ENCODE data around the gene UBQLN1. TPM values are rescaled to one million over a fixed set of nuclear protein-coding genes. Genes with fewer than 3 reads are reported as not detected.

UBQLN1 gene
- total RNA-seq, 1 donor from 2014 or later, result 45.9 TPM

GRCh38 chr9:83698976-83699585, 8.7 kb downstream of the UBQLN1 start:
- no peak for ATAC-seq
- DNase-seq (ENCODE audit: low spot score), result no peak

DNA sequence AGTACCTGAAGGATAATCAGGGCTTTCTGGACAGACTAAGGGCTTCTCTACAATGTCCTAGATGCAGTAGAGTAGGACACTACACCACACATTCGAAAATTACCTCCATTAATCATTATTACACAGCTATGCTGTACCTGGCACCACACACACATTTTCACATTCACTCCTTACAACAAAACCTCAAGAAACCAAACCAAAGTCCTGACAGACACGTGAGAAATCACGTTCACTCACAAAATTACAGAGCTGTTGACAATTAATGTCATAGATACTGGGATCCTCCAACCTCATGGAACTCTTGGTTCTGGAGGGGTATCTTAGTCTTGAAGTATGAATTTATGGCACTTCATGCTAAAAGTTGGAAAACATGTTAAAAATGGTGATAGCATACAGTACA, 16.3 kb downstream of the UBQLN1 start:
- no peak for ATAC-seq
- DNase-seq (ENCODE audit: low spot score), result no peak

- ATAC-seq, result no peak
- no peak for DNase-seq (ENCODE audit: low spot score)
Observed at GRCh38 chr9:83688921-83689320, 18.8 kb downstream of the UBQLN1 start.

DNA sequence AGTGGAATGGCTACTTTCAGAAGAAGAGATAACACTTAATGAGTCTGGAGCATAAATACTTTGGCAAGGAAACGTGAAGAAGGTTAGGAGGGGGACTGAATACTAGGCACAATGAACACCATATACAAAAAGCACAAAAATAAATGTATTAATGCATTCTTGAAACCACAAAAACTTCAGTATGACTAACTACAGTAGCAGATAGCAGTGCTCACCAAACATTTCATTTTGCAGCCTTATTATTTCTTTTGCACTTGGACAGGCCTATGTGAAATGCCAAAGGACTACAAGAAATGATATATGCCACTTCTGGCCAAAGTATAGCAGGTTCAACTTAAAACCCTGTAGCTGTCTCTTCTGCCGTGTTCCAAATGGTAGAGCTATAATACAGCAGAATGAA, 26.3 kb downstream of the UBQLN1 start:
- no peak for DNase-seq (ENCODE audit: low spot score)
- no peak for ATAC-seq

DNA sequence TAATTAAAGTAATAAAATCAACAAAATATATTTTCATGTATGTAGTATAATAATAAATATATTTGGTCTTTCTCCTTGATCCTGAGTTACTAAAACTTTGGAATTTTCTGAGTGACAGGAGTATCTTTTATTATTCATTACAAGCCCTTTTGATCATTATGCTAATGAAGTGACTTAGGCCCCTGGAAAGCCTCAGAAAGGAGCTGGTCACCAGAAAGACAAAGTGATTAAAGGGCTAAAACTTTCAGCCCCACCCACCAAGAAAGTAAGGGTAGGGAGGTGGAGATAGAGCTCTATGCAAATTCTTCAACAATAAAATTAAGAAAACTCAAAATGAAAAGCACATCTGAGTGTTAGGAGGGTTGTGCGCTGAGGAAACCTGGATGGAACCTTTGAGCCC, 27.5 kb downstream of the UBQLN1 start:
- DNase-seq (ENCODE audit: low spot score) (no peak), ATAC-seq (no peak)

DNA sequence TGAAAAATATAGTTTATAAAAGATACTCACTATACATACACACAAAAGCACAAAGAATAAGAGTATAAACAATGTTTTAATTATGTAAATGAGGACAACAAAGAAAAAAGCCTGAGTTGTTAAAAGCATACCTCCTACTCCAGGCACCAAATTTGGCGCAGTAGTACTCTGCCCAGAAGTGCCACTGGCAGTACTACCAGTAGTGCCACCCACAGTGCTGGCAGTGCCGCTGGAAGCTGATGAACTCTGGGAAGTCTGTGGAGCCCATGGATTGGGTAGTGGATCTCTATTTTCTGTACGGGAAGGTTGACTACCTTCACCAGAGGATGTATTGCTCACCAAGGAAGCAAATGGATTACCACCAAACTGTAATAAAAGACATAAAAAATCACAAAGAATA, 30.2 kb downstream of the UBQLN1 start:
- ATAC-seq (no peak), DNase-seq (ENCODE audit: low spot score) (no peak)

DNA sequence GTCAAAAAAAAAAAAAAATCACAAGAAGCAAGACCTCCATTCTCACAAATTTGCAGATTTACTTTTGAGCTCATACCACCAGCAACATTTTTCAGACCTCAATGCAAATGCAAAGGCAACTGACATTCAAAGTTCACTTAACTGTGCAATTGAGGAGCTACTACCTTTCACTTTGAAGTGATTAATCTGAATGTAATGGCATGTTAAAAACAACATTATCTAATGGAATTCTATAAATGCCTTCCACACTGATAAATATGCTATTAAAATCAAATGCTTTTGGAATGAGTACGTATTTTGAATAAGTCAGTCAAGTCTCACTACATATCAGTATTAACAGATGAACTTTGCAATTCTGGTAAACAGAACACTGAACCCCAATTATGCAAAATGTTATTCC, 32.3 kb downstream of the UBQLN1 start:
- ATAC-seq (no peak), DNase-seq (ENCODE audit: low spot score) (no peak)

DNA sequence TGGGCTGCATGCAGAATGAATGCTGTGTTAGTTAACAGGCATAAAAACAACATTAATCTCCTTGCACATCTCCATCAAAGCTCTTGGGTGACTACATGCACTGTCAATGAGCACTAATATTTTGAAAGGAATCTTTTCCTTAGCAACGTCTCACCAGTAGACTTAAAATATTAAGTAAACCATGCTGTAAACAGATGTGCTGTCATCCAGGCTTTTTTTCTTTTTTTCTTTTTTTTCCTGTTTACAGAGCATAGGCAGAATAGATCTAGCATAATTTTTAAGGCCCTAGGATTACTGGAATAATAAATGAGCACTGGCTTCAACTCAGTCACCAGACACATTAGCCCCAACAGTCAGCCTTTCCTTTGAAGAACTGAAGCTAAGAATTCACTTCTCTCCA, 36.3 kb downstream of the UBQLN1 start:
- no peak for ATAC-seq

GRCh38 chr9:83670381-83670780, 37.4 kb downstream of the UBQLN1 start:
- no peak for ATAC-seq

More for the DNA sequence above, 36.3 kb downstream of the UBQLN1 start:
- DNase-seq (ENCODE audit: low spot score), result no peak

DNA sequence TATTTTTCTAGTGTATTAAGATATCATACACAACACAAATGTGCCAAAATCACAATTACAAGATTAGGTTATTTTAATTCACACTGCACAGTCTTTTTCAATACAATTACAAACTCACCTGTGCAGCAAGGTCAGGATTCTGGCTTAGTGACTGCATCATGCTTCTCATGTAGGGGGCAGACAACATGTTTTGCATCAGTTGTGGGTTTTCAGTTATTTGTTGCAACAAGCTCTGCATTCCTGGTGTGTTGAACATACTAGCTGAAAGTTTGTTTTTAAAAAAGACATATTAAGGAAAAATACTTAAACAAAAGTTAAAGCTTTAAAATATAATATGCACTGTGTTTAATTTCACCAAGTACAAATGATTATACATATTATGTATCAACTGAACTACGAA, 38.7 kb downstream of the UBQLN1 start:
- ATAC-seq (no peak), DNase-seq (ENCODE audit: low spot score) (no peak)

More at GRCh38 chr9:83670381-83670780, 37.4 kb downstream of the UBQLN1 start:
- DNase-seq (ENCODE audit: low spot score), result no peak

- no peak for ATAC-seq
- DNase-seq (ENCODE audit: low spot score), result no peak
Observed at GRCh38 chr9:83665580-83666200, 42.1 kb downstream of the UBQLN1 start.

- no peak for DNase-seq (ENCODE audit: low spot score)
- no peak for ATAC-seq
Observed at GRCh38 chr9:83662933-83663332, 44.8 kb downstream of the UBQLN1 start.

- no peak for DNase-seq (ENCODE audit: low spot score)
Observed at GRCh38 chr9:83656952-83657351, 50.8 kb downstream of the UBQLN1 start.

GRCh38 chr9:83656032-83656680, 51.6 kb downstream of the UBQLN1 start:
- DNase-seq (ENCODE audit: low spot score) (no peak), ATAC-seq (no peak)

More at GRCh38 chr9:83656952-83657351, 50.8 kb downstream of the UBQLN1 start:
- ATAC-seq, result no peak

DNA sequence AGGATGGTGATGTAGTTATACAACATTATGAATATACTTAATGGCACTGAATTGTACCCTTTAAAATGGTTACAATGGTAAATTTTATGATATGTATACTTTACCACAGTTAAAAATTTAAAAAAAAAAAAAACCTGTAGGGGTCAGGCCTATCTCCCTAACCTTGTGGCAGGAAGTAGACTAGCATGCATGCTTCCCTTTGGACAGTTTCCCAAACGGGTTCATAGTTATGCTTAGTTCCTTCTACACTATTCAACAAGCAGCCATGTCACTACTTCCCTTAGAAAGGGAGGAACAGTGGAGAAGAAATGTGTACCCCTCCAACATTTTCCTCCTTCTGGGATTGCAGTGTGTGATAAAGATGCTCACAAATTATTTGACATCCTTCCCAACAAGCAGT, 52.3 kb downstream of the UBQLN1 start:
- DNase-seq (ENCODE audit: low spot score), result no peak
- peak; percentile 47 for ATAC-seq

GRCh38 chr9:83652433-83652832, 55.3 kb downstream of the UBQLN1 start:
- ATAC-seq, result no peak

DNA sequence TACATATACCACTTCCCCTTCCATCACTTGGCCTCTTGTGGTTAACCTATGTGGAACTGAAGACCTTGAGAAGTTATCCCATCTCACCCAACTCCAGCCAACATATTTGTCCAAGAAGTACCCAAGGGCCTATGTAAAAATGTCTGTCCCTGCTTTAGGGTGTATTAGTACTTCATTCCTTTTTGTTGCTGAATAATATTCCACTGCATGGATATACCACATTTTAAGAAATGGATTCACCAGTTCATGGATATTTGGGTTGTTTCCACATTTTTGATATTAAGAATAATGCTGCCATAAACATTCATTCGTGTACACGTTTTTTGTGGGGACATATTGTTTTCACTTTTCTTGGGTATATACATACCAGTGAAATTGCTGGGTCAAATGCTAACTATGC, 56.2 kb downstream of the UBQLN1 start:
- DNase-seq (ENCODE audit: low spot score), result no peak

More at GRCh38 chr9:83652433-83652832, 55.3 kb downstream of the UBQLN1 start:
- no peak for DNase-seq (ENCODE audit: low spot score)

DNA sequence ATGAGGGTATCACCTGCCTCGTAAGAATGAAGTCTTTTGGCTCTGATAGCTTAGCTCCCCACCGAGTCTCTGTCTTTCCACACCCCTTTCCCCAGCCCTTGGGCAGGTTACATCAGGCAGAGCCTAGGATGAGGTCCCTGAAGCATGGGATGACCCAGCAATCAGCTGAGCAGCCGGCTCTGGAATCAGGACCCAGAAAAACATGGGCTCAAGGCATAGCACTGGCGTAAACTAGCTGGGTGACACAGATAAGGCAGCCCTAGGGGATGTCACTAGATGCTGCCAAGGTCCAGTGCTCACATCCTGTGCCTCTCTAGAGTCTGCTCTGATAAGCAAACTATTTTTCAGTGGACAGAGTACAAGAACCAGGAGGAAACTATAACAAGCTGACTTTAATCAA, 58.2 kb downstream of the UBQLN1 start:
- DNase-seq (ENCODE audit: low spot score) (no peak), ATAC-seq (peak; percentile 45)

More for the DNA sequence above, 56.2 kb downstream of the UBQLN1 start:
- ATAC-seq, result no peak

DNA sequence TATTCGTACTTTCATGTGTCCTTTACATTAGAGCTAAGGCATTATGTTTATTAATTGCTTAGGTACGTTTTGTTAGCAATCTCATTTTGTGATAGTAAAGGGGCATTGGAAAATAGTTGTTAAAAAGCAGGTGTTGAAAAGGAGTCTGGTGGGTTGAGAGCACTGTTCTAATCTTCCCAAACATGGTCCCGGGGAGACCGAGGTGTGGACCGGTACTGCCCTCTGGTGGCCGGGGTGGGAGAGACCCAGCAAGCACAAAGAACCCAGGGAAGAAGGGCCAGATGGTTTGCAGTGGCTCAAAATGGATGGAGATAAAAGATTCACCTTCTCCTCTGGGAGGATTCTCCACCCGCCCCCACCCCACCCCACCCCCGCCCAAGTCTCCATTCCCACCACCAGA, 58.7 kb downstream of the UBQLN1 start:
- ATAC-seq, result peak; percentile 97
- DNase-seq (ENCODE audit: low spot score), result peak; percentile 77

- DNase-seq (ENCODE audit: low spot score) (no peak), ATAC-seq (no peak)
Observed at GRCh38 chr9:83646500-83647239, 61.1 kb downstream of the UBQLN1 start.

DNA sequence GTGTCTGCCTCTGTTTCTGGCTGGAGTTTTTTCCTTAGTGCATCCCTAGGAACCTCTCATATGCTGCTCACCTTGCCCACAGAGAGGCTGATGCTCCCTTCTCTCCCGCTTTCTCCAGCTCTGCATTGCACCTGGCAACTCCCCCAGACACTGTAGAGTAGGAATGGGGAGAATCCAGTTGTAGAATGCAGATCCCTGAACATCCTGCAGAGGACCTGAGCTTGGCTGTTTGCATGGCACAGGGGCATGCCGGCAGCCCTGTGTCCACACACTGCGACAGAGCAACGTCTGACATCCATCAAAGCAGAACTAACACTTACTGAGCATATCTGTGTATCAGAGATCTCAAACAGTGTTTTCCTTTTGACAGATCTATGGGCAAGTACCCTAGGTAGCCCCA, 65.0 kb downstream of the UBQLN1 start:
- ATAC-seq, result peak; percentile 43
- no peak for DNase-seq (ENCODE audit: low spot score)

- DNase-seq (ENCODE audit: low spot score) (no peak), ATAC-seq (no peak)
Observed at GRCh38 chr9:83639266-83639665, 68.5 kb downstream of the UBQLN1 start.
